GM13976 (cell line): ENCODE data around the gene CARHSP1.
"Not testable (repeated sequence)": the region's sequence is repeated elsewhere in the genome, so short reads cannot be mapped to it uniquely, and the experiment has no call there.

Experiments used
- DNase-seq: peaks from one replicate; pipeline ENCODE4 v3.0.0; 2012; ENCODE audit warnings: low spot score
- in situ Hi-C: fragments of 300-500 bp; cut with MboI; formaldehyde crosslinking; loops from one replicate; pipeline ENCODE4 v1.12.0; 2022; ENCODE audit warnings: low sequenced_read_pairs, mixed read lengths, inconsistent platforms; ENCODE audit not compliant: unreplicated experiment
- TF ChIP-seq, protein P1 (sequence below): IDR thresholded peaks from 2 replicates; pipeline ENCODE4 v1.5.1; 2012; ENCODE audit warnings: borderline replicate concordance, mild to moderate bottlenecking; ENCODE audit not compliant: insufficient read depth; ENCODE audit errors: extremely low read depth, missing control alignments, control extremely low read depth

CARHSP1 gene

DNA sequence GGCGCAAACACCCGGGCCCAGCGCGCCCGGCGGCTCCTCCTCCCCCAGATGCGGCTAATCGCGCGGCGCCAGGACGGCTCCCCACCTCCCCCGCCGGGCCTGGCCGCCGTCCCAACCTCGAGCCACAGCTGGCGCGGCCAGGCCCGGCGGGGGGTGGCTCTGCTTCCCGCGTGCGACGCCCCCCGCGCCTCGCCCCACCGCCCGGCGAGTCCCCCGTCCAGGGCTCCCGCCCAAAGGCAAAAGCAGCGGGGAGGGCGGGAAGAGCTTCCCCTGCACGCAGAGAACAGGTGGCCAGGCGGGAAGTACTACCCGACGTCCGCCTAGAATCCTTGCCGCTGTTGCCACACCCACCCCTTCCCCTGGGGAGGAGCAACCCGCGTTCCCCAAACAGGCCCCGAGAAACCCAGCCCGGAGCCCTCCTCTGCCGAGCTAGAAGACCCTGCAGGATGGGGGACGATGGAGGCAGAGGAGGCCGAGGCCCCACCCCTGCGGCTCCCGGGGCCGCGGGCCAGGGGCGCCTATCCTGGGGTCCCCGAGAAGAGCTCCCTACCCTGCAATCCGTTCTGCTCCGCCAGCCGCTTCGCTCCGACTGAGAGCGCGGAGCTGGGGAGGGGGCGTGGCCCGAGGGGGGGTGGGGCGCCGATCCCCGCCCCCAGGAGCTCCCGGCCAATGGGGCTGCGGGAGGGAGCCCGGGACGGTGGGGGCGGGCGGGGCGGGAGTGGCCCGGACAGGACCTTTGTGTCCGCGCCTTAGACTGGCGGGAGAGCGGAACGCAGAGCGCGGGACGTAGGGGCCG lies at the start of gene CARHSP1:
CARHSP1 (minus strand) TSS at position 591 of the 796 bp plus-strand sequence. CDS start 9,678 bp downstream, outside the sequence.
- in situ Hi-C loops: no loop called here
- TF ChIP-seq, protein P1, sequence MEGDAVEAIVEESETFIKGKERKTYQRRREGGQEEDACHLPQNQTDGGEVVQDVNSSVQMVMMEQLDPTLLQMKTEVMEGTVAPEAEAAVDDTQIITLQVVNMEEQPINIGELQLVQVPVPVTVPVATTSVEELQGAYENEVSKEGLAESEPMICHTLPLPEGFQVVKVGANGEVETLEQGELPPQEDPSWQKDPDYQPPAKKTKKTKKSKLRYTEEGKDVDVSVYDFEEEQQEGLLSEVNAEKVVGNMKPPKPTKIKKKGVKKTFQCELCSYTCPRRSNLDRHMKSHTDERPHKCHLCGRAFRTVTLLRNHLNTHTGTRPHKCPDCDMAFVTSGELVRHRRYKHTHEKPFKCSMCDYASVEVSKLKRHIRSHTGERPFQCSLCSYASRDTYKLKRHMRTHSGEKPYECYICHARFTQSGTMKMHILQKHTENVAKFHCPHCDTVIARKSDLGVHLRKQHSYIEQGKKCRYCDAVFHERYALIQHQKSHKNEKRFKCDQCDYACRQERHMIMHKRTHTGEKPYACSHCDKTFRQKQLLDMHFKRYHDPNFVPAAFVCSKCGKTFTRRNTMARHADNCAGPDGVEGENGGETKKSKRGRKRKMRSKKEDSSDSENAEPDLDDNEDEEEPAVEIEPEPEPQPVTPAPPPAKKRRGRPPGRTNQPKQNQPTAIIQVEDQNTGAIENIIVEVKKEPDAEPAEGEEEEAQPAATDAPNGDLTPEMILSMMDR: no peak
- peak; percentile 98 for DNase-seq

DNA sequence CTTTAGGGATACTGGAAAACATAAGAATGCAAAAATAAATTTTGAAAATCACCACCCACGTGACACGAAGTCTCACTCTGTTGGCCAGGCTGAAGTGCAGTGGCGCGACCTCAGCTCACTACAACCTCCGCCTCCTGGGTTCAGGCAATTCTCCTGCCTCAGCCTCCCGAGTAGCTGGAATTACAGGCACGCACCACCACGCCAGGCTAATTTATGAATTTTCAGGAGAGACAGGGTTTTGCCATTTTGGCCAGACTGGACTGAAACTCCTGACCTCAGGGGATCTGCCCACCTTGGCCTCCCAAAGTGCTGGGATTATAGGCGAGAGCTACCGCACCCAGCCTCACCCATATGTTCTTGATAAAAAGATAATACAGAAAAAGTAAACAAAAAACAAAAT lies 48.5 kb upstream of the CARHSP1 start:
- in situ Hi-C loops, DNase-seq: not testable (repeated sequence)

DNA sequence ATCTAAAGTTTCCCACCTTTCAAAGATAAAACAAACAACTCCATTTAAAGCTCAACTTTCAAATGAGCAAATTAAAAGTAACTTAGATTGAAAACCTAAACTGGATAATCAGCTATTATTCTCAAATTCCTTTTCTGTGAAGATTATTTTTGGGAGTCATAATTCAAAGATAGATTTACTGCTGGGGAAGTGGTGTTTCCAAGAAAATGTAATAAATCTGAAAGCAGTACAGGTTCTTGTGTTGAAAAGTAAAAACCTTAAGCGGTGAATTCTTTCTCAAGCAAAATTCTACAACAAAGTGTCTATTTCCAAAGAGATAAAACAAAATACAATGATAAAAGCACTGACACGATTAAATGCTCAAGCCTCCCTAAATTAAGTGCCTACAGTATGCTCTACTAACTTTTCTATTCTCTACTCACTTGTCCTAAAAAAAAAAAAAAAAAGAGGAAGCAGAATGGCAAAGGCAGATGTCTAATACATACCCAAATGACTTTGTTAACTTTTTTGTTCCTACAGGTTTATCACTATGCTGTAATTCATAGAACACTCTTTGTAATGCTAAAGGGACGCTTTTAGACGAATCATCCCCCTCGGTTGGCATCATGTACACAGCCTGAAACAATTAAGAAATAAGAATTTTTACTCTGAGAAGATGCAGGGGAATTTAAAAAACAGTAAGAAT lies 47.9 kb upstream of the CARHSP1 start:
- TF ChIP-seq, protein P1: no peak
- in situ Hi-C loops: no loop called here
- DNase-seq: no peak

DNA sequence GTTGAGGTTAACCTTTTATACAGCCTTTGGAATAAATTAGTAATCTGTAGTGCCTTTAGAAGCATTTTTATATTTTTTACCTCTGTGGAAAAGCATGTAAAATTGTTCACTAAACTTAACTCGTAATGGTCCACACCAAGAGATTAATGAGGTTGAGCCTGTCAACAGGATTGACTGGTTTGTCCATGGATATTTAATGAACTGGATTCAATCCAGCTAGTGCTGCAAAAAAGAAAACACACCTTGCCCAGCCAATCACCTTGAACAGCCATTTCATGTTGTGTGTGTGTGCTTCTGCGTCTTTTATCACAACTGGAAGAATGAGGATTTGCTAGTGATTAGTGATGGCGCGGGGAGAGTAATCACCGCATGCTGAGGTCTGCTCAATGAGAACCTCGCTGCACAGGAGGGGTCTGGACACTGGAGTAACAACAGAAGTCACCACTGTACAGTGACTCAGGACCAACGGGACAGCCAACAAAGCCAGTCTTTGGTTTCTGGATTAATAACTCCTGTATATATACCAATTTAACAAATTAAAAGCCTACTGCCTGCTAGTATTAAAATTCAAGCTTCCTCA lies 47.0 kb upstream of the CARHSP1 start:
- DNase-seq: no peak
- TF ChIP-seq, protein P1: no peak
- in situ Hi-C loops: no loop called here

DNA sequence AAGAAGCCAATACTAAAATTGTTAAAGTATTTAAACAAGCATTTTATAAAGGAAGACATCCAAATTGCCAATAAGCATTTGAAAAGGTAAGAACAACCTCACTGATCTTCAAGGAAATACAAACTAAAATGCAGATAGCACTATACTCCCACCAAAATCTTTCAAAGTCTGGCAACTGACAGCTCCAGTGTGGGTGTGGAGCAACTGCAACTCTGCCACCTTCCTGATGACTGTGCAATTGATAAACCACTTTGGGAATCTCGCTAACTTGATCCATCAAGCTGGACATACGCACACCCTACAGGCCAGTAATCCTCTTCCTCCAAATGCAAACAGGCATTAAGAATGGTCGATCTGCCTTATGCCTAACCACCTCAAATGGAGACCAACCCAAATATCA lies 45.3 kb upstream of the CARHSP1 start:
- DNase-seq: no peak
- in situ Hi-C loops: no loop called here
- TF ChIP-seq, protein P1: no peak

DNA sequence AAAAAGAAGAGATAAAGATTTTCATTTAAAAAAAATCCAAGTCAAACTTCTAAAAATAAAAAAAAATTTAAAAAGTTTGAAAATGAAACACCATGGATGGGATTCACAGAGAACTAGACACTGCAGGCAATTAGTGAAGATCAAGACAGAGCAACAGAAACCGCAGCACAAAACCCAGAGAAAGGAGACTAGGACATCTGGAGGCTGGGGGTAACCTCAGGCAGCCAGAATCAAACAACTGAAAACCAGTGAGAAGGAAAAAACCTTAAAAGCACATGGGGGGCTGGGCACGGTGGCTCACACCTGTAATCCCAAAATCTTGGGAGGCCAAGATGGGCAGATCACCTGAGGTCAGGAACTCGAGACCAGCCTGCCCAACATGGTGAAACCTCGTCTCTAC lies 44.0 kb upstream of the CARHSP1 start:
- DNase-seq: no peak
- in situ Hi-C loops: no loop called here

More for the DNA sequence above, 44.0 kb upstream of the CARHSP1 start:
- TF ChIP-seq, protein P1: no peak
